Globus pallidus (tissue), 1 donor: ENCODE data around the gene HIC1.
"Not testable (repeated sequence)": the region's sequence is repeated elsewhere in the genome, so short reads cannot be mapped to it uniquely, and the experiment has no call there.

Experiments
- DNase-seq: peaks from one replicate; pipeline ENCODE4 v3.0.0-alpha.2; 2015; ENCODE audit warnings: low spot score

Gene HIC1

DNA sequence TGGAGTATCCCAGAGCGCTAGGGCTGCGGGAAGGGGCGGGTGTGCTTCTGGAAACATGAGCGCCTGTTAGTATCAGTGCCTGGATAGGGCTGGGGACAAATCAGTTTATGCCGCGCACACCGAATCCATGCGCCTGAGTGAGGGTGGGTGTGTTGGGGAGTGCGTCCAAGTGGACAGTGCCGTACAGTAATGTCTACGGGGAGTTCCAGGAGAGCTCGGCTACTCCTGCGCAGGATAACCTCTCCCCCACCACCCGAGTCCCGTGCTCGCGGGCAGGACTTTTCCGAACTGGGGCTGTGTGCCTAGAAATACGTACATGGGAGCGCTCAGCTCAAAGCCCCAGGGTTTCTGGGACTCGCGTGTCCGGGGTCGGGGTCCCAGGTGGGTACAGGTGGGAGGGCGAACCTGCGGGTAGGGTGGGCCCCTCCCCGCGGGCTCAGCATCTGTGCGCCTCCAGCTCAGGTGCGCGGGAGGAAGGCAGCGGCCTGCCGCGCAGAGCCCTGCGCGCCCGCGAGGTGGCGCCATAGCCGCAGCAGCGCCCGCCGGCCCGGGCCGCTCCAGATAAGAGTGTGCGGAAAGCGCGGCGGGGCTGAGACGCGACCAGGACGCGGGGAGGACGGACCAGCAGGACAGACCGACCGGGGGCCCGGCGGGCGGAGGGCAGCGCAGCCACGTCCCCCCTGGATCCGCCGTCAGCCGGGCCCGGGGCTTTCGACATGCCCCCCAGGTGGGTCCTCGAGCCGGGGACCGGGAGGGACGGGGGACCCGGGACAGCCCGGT, at the start of gene HIC1:
HIC1 (plus strand) TSS at position 592 of the 780 bp plus-strand sequence. CDS start 1,588 bp downstream, outside the sequence.
- DNase-seq = no peak

- no peak for DNase-seq
Observed at GRCh38 chr17:2008332-2009126, 46.4 kb upstream of the HIC1 start.

DNA sequence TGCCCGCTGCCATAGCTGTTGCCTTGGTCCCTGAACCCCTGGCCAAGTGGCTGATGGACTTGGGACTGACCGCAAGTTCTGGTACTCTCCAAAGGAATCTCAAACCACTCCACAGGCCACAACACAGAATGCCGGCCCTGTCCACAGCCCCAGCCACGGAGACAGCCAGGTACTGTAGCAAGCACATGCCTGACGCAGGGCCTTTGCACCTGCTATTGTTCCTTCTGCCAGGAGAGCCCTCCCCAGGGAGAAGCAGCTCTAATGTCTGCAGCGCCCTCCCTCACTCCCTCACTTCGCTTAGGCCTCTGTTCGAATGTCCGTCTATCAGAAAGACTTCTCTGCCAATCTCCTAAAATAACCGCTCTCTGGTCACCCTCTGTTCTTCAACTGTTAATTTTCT, 45.2 kb upstream of the HIC1 start:
- DNase-seq = no peak

GRCh38 chr17:2011411-2012371, 43.2 kb upstream of the HIC1 start:
- DNase-seq = no peak

- no peak for DNase-seq
Observed at GRCh38 chr17:2012499-2012898, 42.4 kb upstream of the HIC1 start.

GRCh38 chr17:2013220-2013993, 41.5 kb upstream of the HIC1 start:
- DNase-seq = not testable (repeated sequence)

DNA sequence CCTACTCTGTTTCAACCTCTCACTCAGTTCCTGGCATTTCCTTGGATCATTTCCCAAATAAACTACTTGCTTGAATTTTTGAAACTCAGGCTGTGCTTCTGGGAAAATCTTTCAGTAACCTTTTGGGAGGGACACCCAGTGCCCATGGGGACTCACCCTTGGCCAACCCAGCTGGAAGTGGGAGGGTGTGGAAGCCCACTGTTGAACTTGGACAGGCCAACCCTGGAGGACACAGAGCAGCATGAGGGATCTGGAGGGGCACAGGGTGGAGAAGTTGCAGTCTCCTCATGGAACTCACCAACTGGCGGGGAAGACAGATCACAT, 40.9 kb upstream of the HIC1 start:
- DNase-seq = no peak

- no peak for DNase-seq
Observed at GRCh38 chr17:2015314-2015713, 39.6 kb upstream of the HIC1 start.

DNA sequence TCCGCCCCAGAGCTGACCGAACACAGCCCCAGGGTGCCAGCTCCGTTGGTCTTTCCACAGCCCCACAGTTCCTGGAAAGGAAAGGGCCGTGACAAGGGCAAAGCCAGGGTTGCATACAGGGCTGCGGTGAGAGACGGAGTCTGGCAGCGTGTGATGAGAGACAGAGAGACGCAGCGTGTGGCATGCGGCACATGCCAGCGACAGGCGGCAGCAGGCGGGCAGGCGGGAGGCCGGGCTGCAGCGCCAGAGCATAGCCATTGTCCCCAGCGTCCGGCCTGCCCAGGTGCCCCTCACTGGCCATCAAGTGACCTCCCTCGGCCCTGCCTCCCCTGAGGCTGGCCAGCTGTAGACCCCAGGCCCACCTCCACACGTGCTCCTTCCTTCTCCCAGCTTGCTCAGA, 38.4 kb upstream of the HIC1 start:
- no peak for DNase-seq

DNA sequence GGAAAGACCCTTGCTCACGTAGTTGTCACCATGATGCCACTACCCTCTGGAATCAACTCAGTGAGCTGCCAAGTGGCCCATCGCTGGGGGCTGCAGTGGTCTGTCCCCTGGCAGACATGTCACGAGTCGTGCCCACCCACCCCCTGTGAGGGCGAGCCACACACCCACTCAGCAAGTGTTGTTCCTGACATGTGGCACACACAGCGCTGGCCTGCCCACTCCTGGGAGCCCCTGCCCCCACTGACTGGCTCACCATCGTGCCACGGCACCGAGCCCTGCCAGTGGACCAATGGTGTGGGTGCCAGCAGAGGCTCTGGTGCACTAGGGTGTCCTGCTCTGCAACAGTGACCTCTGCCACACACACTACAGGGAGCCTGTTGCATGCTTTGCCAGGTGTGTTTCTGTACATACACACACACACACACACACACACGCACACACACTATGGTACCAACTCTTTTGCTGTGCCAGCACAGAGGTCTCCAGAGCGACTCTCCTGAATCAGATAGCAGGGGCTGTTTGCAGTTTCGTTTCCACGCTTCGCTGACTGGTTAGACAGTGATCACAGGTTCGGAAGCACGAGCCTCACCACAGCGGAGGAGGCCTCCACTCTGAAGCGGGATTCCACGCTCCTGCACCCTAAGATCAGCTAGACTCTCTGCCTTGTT, 37.5 kb upstream of the HIC1 start:
- DNase-seq = no peak

DNA sequence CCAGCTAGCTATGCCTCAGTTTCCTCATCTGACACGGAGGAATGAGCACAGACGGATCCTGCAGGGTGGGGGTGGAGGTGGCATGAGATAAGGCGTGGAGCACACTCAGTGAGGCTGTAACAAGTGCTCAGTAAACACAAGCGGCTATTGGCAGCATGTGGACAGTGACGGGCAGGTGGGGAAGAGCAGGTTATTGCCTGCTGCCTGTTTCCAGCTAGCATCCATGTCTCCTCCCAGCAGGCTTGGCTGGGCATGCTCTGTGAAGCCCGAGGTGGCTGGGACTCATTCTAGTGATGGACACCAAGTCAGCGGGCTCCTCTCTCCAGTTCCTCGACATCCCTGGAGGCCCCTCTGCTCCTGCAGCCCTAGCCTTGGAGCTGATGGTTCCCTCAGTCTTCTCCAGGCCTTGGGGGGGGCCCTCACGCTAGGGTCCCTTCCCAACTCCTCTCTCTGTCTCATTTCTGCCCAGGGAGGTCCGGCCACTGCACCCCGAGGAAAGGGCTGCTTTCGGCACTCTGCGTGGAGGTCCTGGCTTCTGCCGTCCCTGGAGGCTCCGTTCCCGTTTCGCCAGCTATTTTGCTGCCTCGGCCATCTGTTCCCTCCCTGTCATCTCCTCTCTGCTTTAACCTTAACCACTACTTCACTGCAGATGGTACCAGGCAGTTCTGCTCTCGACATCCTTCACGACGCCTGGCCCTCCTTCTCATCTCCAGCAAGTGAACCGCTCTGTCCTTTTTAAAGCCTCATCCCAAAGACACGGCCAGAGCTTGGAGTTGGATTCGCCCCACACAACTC, 36.0 kb upstream of the HIC1 start:
- DNase-seq = no peak

DNA sequence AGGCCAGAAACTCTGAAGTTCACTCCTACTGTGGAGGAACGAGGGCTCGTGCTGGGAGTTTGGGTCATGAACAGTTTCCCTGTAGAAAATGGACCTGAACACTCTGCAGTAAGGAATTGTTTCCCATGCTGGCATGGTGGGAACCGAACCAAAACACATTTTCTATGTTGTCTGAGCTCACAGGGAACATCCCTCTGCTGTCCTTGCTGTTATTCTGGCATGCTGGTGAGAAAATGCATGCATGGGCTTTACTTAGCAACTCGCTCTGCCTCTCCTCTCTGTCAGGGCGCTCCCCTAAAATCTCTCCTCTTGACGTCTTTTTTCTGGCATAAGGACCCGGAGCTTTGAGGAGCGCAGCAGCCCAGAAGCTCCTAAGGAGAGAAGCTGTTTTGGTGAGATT, 35.2 kb upstream of the HIC1 start:
- DNase-seq = no peak

DNA sequence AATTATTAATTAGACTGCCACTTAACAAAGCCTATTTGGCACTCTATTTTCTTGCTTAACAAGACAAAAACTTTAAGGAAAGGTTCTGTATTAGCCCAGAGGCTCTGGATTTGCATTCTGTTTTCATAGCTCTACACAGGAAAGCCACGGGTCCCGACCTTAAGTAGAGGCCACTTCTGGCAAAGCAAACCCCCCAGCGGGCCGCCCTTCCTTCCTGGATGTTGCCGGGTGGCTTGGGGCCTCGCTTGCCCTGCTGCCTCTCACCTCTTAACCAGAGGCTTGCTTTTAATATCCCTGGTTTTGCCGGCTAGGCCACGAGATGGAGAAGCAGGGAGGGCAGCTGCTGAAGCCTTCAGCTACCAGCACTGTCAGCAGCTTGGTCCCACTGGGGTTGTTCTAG, 34.2 kb upstream of the HIC1 start:
- DNase-seq = no peak

DNA sequence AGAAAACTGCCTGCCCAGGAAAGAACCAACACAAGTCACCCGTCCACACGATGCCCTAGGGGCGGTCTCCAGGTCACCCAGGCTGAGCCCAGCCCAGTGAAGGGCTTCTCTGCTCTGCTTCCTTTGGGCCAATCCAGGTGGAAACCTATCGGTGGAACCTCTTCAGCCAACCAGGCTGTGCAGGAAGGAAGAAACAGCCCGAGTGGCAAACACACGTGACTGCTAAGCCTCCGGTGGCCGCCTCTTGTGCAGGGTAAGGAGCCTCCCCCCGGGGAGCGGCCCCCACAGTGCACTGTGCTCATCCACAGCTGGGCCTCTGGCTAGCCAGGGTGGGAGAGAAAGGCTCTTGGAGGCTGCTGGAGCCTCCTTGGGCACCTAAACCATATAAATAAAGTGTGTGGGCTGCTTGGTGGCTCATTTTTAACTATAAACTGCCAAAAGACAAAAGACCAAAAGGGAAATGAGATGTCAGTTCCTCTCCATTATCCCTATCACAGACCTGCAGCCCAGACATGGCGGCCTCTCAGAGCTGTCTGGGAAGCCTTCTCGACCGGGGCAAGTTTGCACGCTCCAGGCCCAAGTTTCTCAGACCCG, 32.2 kb upstream of the HIC1 start:
- DNase-seq = no peak

- DNase-seq = no peak
Observed at GRCh38 chr17:2023256-2023655, 31.6 kb upstream of the HIC1 start.

DNA sequence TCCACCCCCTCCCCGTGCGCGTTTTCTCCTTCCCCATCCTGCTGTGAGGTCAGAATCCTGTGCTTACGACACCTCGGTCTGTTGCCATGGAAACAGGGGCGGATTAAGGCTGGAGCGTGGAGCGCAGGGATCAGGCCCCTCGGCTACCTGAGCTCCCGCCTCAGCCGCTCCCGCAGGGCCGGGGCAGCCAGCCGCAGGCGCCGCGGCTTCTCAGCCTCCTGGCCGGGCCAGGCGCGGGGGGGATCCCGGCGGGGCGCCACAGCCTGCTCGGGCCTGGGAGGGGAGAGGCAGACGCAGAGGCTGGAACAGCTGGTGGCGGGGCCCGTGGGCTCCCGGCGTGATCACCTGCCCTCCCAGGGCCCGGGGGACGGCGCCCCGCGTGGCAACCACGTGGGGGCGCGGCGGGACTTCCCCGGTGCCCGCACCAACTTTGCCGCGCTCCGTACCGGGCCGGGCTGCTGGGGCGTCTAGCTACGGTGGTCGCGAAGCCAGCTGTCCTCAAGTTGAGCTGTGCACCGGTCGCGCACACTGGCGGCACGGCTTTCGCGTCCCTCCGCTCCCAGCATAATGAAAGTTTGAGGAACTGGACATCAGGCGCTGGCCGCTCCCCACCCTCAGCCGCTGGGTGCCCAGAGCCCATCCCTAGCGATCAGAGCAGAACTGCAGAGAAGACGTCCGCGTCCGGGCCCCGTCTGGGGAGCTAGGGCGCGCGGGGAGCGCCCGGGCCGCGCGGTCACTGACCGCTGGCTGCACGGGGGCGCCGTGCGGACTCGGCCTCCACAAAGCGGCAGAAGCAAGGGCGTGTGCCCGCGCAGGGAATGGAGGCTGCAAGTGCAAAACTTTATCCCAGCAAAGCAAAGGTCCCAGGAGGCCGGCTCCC, 31.0 kb upstream of the HIC1 start:
- no peak for DNase-seq

- no peak for DNase-seq
Observed at GRCh38 chr17:2024572-2025219, 30.2 kb upstream of the HIC1 start.

- DNase-seq = no peak
Observed at GRCh38 chr17:2025220-2025621, 29.7 kb upstream of the HIC1 start, which contains the start of gene RTN4RL1. RTN4RL1 (minus strand) TSS chr17:2025334; CDS start chr17:2024865, 469 bp downstream.
